NCI-H2171 (cell line): ENCODE results near the gene TTC29.
"Not testable (repeated sequence)": the region's sequence is repeated elsewhere in the genome, so short reads cannot be mapped to it uniquely, and the experiment has no call there.

Experiments
- DNase-seq: peaks from one replicate; lab custom pipeline; 2025; lab: John Stamatoyannopoulos, UW

Gene TTC29

GRCh38 chr4:146857298-146857697 lies 88.4 kb downstream of the TTC29 start:
- no peak for DNase-seq

DNA sequence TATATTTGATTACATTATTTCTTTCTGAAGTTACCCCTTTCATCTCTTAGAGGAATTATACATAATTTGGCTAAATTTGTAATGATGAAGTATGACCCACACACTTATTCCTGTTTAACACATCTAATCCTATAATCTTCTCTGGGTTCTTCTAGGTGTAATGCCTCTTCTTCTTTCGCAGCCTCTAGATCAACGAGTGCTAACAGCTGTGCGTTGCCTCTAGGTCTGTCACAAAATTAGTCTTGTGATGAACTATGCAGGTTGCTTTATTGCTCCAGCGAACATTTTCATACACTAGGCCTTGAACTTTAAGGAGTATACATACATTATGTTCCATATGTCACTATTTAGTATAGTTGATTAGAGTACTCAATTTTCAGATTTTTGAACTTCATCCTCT lies 89.9 kb downstream of the TTC29 start:
- no peak for DNase-seq

DNA sequence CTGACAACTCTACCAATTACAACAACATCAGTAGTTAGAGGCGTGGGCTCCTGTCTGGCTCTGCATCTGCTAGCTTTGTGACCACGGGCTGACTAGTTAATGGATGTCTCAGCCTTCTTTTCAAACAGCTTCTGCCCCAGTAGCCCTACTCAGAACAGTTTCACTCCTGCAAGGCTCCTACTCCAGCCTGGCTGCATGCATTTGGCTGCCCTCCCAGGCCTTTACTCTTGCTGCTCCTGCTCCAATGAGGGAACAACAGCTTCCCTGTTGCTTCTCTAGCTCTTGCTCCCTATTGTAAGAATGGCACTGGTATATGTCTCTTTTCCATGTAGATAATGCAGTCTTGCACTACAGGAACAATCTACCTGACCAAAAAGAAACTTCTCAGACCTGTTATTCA lies 93.3 kb downstream of the TTC29 start:
- no peak for DNase-seq

GRCh38 chr4:146847345-146847744 lies 98.3 kb downstream of the TTC29 start:
- DNase-seq, result no peak

- no peak for DNase-seq
Observed at GRCh38 chr4:146846882-146847281, 98.8 kb downstream of the TTC29 start.

DNA sequence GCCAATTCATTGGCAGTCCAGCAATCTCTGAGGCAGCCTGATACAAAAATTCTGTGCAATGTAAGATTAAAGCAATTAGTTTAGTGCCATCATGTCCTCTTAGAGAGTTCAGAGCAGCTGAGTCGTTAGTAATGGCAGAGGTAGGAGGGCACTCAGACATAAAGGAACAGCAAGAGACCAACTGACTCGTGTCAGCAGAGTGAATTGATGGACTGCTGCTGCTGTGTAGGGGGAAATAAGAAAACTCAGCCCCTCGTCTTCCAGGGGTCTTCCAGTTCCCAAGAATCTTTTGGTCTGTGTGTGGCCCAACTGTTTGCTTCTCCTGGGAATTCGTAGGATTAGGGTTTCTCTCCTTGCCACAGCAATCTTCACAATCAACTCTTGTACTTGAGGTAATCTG lies 100.9 kb downstream of the TTC29 start:
- no peak for DNase-seq

GRCh38 chr4:146842876-146843275 lies 102.8 kb downstream of the TTC29 start:
- DNase-seq, result no peak

DNA sequence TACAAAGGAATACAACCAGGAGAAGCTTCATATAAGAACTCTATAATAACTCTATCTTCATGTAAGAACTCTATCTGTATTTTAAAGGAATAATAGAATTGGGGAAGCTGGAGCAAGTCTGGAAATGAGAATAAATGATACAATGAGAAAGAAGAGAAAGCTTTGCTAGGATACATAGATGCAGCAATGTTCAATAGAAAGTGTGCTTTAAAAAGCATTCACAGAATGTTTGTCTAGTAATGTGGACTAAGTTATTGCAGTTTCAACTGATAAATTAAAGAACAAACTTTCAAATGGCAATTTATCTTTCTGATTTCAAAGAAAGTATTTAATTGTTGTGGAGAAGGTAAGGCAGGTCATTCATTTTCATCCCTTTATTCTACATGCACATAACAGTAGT lies 104.9 kb downstream of the TTC29 start:
- DNase-seq, result no peak

DNA sequence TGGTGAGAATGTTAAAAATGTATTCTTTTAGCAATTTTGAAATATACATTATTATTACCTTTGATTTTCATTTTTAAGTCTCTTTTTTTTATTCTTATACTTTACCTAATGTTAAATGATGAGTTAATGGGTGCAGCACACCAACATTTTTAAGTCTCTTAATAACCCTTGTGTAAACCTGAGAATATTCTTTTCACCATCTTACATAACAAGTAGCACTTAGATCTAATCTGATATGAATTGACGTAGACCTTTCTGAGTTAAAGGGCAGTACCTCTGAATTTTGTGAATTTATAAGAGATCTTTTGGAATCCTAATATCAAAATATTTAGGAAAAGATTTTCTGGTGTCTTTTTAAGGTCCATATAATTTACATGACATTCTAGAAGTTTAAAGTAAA lies 110.6 kb downstream of the TTC29 start:
- no peak for DNase-seq

DNA sequence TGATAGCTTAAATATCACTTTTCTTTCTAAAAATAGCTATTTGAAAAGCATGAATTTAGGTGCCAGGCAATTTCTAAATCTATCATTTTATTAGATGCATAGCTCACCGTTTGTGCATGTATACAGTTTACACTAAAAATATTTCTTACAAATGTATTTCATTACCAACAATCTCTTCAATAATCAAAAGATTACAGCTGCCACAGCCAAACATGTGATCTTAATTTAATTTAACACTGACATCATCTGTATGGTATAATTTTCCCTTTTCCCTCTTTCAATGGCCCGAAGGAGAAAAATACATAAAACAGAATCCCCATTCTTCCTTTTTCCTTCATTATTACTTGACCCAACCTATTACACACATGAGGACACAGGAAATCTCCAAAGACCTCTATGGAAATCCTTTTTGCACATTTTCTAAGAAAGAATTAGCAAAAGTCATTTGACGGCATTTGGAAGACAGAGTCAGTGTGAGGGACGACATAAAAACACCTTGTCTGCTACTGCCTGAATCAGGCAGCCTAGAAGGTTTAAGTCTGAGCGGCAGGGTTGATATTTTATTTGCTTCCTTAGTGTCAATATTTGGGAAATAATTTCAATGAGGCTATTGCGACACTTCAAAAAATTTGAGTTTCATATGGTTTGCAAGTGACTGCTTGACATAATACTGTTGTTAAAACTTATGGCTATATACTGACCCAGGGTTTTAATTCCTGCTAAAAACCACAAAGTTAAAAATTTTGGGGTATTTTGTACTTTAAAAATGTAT lies 111.2 kb downstream of the TTC29 start:
- DNase-seq, result no peak

- no peak for DNase-seq
Observed at GRCh38 chr4:146833530-146833929, 112.1 kb downstream of the TTC29 start.

- DNase-seq, result not testable (repeated sequence)
Observed at GRCh38 chr4:146822980-146823379, 122.7 kb downstream of the TTC29 start.

GRCh38 chr4:146814750-146815149 lies 130.9 kb downstream of the TTC29 start:
- no peak for DNase-seq

DNA sequence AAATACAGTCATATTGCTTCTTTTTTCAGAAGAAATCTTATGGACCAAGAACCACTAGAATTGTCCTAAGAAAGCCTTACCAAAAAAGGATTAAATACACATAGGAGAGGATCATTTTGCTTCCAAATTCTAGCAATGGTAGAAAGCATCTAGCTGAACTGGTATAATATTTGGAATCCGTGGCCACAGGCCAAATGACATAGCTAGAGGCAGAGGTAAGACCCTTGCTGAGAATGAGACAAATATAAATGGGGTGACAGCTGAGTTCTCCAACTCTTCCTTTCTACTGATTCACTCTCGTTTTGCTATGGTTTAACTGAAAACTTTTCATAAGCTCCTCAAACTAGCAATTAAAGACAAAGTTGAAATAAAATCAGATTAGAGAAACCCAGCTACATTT lies 150.0 kb downstream of the TTC29 start:
- no peak for DNase-seq

DNA sequence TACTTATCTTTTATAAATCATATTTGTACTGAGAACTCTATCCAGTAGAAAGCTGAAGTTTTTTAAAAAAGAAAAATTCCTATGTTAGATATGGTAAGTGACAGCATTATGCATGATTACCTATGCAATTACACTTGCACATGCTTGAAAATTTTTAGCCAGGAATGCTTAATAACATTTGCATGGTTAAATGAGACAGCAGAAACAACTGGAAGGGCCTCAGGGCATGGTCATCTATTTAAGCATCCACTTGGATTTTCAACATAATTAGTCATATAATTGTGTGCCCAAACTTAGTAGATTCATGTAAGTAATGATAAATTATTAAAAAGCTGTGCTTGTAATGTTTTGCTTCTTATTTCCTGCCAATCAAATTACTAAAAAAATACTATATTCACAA lies 151.9 kb downstream of the TTC29 start:
- no peak for DNase-seq

GRCh38 chr4:146791439-146791838 lies 154.2 kb downstream of the TTC29 start:
- DNase-seq, result no peak

- DNase-seq, result no peak
Observed at GRCh38 chr4:146790515-146790914, 155.1 kb downstream of the TTC29 start.

DNA sequence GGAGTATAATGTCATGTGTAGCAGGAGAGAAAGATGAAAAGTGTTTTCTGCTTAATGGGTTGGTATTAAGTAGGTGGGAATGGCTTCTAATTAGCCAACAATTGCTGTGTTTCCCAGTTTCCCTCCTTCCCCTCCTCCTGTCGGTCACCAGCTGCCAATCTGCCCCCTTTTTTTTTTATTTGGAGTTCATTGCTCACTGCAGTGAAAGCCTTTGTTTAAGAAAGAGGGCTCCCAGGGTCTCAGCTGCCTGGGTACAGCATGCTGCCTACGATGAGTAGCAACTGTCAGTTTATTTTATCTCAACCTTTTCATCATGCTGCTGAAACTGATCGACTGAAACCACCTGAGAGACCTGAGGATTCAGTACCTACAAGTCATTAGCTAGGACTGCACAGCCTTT lies 157.9 kb downstream of the TTC29 start:
- no peak for DNase-seq

DNA sequence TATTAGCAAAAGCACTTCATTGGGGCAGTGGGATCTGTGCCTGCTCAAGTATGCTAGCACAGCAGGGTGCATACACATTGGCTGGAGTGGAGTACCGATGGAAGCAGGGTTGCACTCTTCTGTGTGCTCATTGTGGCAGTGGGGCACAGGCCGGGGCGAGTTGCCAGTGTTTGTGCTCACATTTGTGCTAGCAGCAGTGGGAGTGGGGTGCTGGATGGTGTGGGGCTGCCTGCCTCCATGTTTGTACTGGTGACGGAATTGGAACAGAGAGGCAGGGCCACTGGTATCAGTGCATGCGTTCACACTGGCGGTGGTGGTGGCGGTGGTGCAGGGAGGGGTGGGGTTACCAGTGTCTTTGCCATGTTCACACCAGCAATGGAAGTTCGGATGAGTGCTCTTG lies 169.0 kb downstream of the TTC29 start:
- DNase-seq, result no peak

- DNase-seq, result no peak
Observed at GRCh38 chr4:146763560-146763959, 182.1 kb downstream of the TTC29 start.

- DNase-seq, result no peak
Observed at GRCh38 chr4:146762016-146762415, 183.6 kb downstream of the TTC29 start.

DNA sequence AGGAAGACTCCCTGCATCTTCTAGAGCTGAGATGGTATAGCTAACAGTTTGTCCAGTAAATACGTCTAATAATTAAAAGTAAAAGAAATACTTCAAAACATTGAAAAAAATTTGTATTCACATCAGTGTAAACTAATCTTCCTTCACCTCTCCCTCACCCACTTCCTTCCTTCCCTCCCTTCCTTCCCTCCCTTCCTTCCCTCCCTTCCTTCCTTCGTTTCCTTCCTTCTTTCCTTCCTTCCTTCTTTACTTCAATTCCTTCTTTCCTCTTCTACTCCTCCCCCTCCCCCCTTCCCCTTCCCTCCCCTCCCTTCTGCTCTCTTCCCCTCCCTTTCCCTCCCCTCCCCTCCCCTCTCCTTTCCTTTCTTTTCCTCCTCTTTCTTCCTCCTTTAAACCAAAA lies 203.2 kb downstream of the TTC29 start:
- DNase-seq, result no peak

DNA sequence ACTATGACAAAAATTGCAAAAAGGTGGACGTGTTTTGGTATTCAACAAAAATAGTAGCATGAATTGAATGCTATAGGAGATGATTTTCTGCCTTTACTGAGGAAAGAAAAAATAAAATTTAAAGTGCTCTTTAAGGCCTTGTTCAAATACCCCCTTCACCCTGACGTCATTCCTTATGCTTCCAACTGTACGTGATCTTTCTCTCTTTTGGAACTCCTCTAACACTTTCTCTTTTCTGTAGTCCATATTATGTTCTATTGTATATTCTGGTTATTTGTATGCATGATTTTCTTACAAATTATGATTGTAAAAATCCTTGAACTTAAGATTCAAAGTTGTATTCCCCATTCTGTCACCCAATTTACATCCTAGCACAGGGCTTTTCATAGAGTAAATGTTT lies 206.5 kb downstream of the TTC29 start:
- no peak for DNase-seq

DNA sequence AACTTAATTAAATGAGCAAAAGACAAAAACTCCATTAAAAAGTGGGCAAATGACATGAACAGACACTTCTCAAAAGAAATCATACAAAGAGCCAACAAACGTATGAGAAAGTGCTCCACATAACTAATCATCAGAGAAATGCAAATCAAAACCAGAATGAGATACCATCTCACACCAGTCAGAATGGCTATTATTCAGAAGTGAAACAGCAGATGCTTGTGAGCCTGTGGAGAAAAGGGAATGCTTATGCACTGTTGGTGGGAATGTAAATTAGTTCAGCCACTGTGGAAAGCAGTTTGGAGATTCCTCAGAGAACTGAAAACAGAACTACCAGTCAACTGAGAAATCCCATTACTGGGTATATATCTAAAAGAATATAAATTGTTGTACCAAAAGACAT lies 222.1 kb downstream of the TTC29 start:
- DNase-seq, result not testable (repeated sequence)
